MM.1S (cell line): ENCODE data around the gene OR2V2.

Experiments
- DNase-seq: peaks from one replicate; pipeline ENCODE4 v3.0.0-alpha.2; 2015
- H2AFZ ChIP-seq: fragments of 300-600 bp; sonication (generic); 2 replicates; pipeline ENCODE4 v1.6.0; 2016; ENCODE audit warnings: antibody characterized with exemption, low read length
- H3F3A ChIP-seq: fragments of 300-600 bp; sonication (generic); 2 replicates; pipeline ENCODE4 v1.6.1; 2016; ENCODE audit warnings: mild to moderate bottlenecking, antibody characterized with exemption, low read length, moderate library complexity, mixed read lengths; ENCODE audit not compliant: insufficient read depth
- H3K27ac ChIP-seq: fragments of 300-600 bp; sonication (generic); 2 replicates; pipeline ENCODE4 v1.5.1; 2016; ENCODE audit warnings: mild to moderate bottlenecking, low read length
- H3K27me3 ChIP-seq: fragments of 300-600 bp; sonication (generic); replicated peaks from 2 replicates; pipeline ENCODE4 v1.6.0; 2016; ENCODE audit warnings: low read length; ENCODE audit not compliant: insufficient read depth
- H3K36me3 ChIP-seq: fragments of 300-600 bp; sonication (generic); replicated peaks from 2 replicates; pipeline ENCODE4 v1.6.1; 2016; ENCODE audit warnings: mild to moderate bottlenecking, low read length, mixed read lengths; ENCODE audit not compliant: insufficient read depth
- H3K4me1 ChIP-seq: fragments of 300-600 bp; sonication (generic); 2 replicates; pipeline ENCODE4 v1.6.1; 2016; ENCODE audit warnings: low read length, mixed read lengths
- H3K4me2 ChIP-seq: fragments of 300-600 bp; sonication (generic); 2 replicates; pipeline ENCODE4 v1.6.0; 2016; ENCODE audit warnings: low read depth, low read length
- H3K4me3 ChIP-seq: fragments of 300-600 bp; sonication (generic); 2 replicates; pipeline ENCODE4 v1.5.1; 2016; ENCODE audit warnings: low read length, mixed read lengths
- H3K79me2 ChIP-seq: fragments of 300-600 bp; sonication (generic); 2 replicates; pipeline ENCODE4 v1.6.1; 2016; ENCODE audit warnings: mixed run types, low read length, mixed read lengths
- H3K9ac ChIP-seq: fragments of 300-600 bp; sonication (generic); 2 replicates; pipeline ENCODE4 v1.6.1; 2016; ENCODE audit warnings: low read length, mixed read lengths
- H3K9me2 ChIP-seq: fragments of 300-600 bp; sonication (generic); replicated peaks from 2 replicates; pipeline ENCODE4 v1.6.1; 2016; ENCODE audit warnings: mild to moderate bottlenecking, low read length, mixed read lengths; ENCODE audit not compliant: insufficient read depth
- H3K9me3 ChIP-seq: fragments of 300-600 bp; sonication (generic); replicated peaks from 2 replicates; pipeline ENCODE4 v1.6.1; 2016; ENCODE audit warnings: mild to moderate bottlenecking, low read length, mixed read lengths; ENCODE audit not compliant: insufficient read depth
- H4K20me1 ChIP-seq: fragments of 300-600 bp; sonication (generic); 2 replicates; pipeline ENCODE4 v1.6.1; 2016; ENCODE audit warnings: mild to moderate bottlenecking, low read length, moderate library complexity, mixed read lengths; ENCODE audit not compliant: insufficient read depth
- CTCF ChIP-seq: fragments of 300-600 bp; sonication (generic); IDR thresholded peaks from 2 replicates; pipeline ENCODE4 v1.5.1; 2016; ENCODE audit warnings: antibody characterized with exemption, low read length, mixed read lengths
- EZH2 ChIP-seq: fragments of 300-600 bp; sonication (generic); optimal IDR thresholded peaks from 2 replicates; pipeline ENCODE3; 2017; ENCODE audit warnings: low read depth, mild to moderate bottlenecking, antibody characterized with exemption, low read length, mixed read lengths
- EZH2phosphoT487 ChIP-seq: fragments of 300-600 bp; sonication (generic); IDR thresholded peaks from 2 replicates; pipeline ENCODE4 v1.6.1; 2018; ENCODE audit warnings: antibody characterized with exemption, low read length

Gene OR2V2

DNA sequence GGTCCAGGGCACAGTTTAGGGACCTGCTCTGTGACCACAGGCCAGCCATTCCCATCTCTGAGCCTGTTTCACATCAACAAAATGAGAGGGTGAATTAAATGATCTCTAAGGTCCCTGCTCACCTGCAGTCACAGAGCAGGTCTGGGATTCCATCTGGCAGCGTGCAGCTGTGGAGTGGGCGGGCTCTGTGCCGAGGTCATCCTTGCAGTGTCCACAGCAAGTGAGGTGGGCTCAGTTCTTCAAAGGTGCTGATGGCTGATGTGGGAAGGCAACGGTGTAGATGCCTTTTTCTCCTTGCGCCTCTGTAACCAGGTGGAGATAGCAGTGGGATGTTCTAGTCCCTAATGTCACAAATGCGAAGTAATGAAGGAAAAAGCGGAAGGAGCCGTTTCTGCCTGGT lies 28.3 kb upstream of the OR2V2 start:
- Histone ChIP-seq H3K4me3 (no peak overlapping the region), H3K27me3 (peaks cover 35% of the 10 kb centered on the region), H3K9me2 (no peaks in the 10 kb centered on the region), H3K27ac (no peak overlapping the region), H4K20me1 (no peaks in the 10 kb centered on the region), H3K36me3 (no peaks in the 10 kb centered on the region), H3K9ac (no peak overlapping the region), H2AFZ (no peak overlapping the region), H3K4me2 (no peak overlapping the region), H3K79me2 (no peaks in the 10 kb centered on the region), H3K4me1 (no peaks in the 10 kb centered on the region), H3K9me3 (no peaks in the 10 kb centered on the region), H3F3A (no peaks in the 10 kb centered on the region)
- no peak for DNase-seq
- no peak for TF ChIP-seq EZH2phosphoT487
- no peak for TF ChIP-seq EZH2
- no peak for TF ChIP-seq CTCF

DNA sequence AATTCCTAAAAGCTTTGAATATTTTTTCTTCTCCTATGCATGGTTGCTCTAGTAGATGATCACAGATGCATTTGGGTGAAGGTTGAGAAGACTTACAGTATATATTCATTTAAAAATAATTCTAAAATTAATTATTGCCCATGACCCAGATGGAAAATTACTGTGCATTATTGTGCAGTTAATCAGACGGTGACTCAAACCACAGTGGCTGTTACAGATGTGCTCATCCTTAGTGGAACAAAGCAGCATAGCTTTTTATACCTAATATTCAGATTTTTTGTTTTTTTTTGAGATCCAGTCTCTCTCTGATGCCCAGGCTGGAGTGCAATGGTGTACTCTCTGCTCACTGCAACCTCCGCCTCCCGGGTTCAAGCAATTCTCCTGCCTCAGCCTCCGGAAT lies 27.1 kb upstream of the OR2V2 start:
- no peaks in the 10 kb centered on the region for H3K36me3 ChIP-seq
- H3F3A ChIP-seq, result no peaks in the 10 kb centered on the region
- H3K27ac ChIP-seq, result no peak overlapping the region
- H3K9me3 ChIP-seq, result no peaks in the 10 kb centered on the region
- peaks cover 31% of the 10 kb centered on the region for H3K27me3 ChIP-seq
- no peak overlapping the region for H2AFZ ChIP-seq
- H3K4me1 ChIP-seq, result no peaks in the 10 kb centered on the region
- H3K9ac ChIP-seq, result no peak overlapping the region
- H3K4me2 ChIP-seq, result no peak overlapping the region
- no peaks in the 10 kb centered on the region for H3K9me2 ChIP-seq
- DNase-seq, result no peak
- no peaks in the 10 kb centered on the region for H4K20me1 ChIP-seq
- TF ChIP-seq CTCF, result no peak
- TF ChIP-seq EZH2phosphoT487, result no peak
- H3K4me3 ChIP-seq, result no peak overlapping the region
- H3K79me2 ChIP-seq, result no peaks in the 10 kb centered on the region

DNA sequence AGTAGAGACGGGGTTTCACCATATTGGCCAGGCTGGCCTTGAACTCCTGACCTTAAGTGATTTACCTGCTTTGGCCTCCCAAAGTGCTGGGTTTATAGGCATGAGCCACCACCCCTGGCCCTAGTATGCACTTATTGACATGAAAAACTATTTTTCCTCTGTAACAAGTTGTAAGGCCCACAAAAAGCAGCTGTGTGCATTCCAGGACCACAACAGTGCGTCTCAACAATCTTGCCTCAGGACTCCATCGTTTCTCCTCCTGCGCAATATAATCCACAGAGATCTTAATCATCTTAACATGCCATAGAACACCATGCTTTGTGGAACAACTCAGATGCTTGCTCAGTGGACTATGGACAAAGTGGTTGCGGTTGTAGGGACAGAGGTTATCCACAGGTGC lies 26.6 kb upstream of the OR2V2 start:
- peaks cover 27% of the 10 kb centered on the region for H3K27me3 ChIP-seq
- H3K4me3 ChIP-seq, result no peak overlapping the region
- H3K79me2 ChIP-seq, result no peaks in the 10 kb centered on the region
- no peaks in the 10 kb centered on the region for H3K9me2 ChIP-seq
- no peak overlapping the region for H3K4me2 ChIP-seq
- no peaks in the 10 kb centered on the region for H3F3A ChIP-seq
- TF ChIP-seq EZH2phosphoT487 (no peak), CTCF (no peak), EZH2 (no peak)
- no peak for DNase-seq
- H3K27ac ChIP-seq, result no peak overlapping the region
- no peaks in the 10 kb centered on the region for H3K36me3 ChIP-seq
- H2AFZ ChIP-seq, result no peak overlapping the region
- H3K9me3 ChIP-seq, result no peaks in the 10 kb centered on the region
- no peak overlapping the region for H3K9ac ChIP-seq
- H4K20me1 ChIP-seq, result no peaks in the 10 kb centered on the region
- H3K4me1 ChIP-seq, result no peaks in the 10 kb centered on the region
